ENCODE results near the gene RPS19BP1.

DNA sequence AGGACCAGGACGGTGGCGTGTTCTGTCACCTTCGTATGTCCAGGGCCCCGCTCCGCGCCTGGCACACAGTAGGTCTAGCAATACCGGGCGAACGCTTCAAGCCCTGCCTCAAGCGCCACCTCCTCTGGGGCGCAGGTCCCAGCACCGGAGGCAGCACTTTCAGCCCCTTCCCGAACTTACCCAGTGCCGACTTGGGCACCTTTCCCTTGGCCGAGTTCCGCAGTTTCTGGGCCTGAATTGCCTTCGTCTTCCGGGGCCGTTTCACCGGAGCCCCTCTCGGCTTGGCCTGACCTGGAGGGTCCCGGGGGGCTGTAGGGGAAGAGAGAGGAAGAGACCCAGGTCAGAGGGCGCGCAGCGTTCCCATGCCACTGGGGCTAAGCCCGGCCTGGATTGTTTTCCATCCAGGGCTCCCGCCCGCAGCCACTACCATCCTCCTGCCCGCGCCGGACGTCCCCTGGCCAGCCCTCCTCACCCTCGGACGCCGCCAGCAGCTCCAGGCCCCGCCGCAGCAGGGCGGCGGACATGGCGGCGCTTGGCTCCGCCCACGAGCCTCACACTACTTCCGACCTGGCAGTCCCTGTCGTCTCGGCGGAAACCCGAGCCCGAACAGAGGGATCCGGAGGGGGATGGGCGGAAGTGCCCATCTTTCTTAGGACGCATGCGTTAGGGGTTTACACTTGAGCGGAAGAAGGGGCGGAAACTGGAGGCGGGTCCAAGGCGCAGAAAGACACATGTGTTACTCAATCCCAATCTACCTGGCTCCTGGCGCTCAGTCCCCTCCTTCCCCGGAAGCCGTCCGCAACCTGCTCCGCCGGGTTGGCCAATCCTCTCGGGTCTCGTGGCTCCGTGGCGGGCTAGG lies at the start of gene RPS19BP1:
- TF ChIP-seq, protein P1, sequence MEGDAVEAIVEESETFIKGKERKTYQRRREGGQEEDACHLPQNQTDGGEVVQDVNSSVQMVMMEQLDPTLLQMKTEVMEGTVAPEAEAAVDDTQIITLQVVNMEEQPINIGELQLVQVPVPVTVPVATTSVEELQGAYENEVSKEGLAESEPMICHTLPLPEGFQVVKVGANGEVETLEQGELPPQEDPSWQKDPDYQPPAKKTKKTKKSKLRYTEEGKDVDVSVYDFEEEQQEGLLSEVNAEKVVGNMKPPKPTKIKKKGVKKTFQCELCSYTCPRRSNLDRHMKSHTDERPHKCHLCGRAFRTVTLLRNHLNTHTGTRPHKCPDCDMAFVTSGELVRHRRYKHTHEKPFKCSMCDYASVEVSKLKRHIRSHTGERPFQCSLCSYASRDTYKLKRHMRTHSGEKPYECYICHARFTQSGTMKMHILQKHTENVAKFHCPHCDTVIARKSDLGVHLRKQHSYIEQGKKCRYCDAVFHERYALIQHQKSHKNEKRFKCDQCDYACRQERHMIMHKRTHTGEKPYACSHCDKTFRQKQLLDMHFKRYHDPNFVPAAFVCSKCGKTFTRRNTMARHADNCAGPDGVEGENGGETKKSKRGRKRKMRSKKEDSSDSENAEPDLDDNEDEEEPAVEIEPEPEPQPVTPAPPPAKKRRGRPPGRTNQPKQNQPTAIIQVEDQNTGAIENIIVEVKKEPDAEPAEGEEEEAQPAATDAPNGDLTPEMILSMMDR (IDR thresholded peaks at IDR 0.05): peak in 1 of 4 experiments; percentile 20
- peak; percentile 87 for TF ChIP-seq POLR2A (IDR thresholded peaks at IDR 0.05)
- TF ChIP-seq POLR2AphosphoS5 (IDR thresholded peaks at IDR 0.05): peak; percentile 100
